NOMO-1 treated with dmso at 0.1 percent for 144 hours (cell line): ENCODE measurements around the gene TAF1C.

Source experiments
- DNase-seq: peaks from one replicate; lab custom pipeline; 2025; ENCODE audit not compliant: unreplicated experiment; lab: John Stamatoyannopoulos, UW

TAF1C gene

GRCh38 chr16:84184775-84185174 lies 2.1 kb downstream of the TAF1C start:
- no peak for DNase-seq

GRCh38 chr16:84183911-84184591 lies 2.8 kb downstream of the TAF1C start:
- no peak for DNase-seq

GRCh38 chr16:84183572-84183875 lies 3.3 kb downstream of the TAF1C start:
- DNase-seq = no peak

- DNase-seq = no peak
Observed at GRCh38 chr16:84182680-84183571, 3.9 kb downstream of the TAF1C start.

- DNase-seq = no peak
Observed at GRCh38 chr16:84182104-84182503, 4.8 kb downstream of the TAF1C start.

- DNase-seq = no peak
Observed at GRCh38 chr16:84181144-84181915, 5.5 kb downstream of the TAF1C start.

GRCh38 chr16:84180519-84181140 lies 6.2 kb downstream of the TAF1C start:
- no peak for DNase-seq

- no peak for DNase-seq
Observed at GRCh38 chr16:84179612-84180320, 7.1 kb downstream of the TAF1C start.

GRCh38 chr16:84178892-84179611 lies 7.8 kb downstream of the TAF1C start:
- DNase-seq = no peak

GRCh38 chr16:84178146-84178765 lies 8.6 kb downstream of the TAF1C start:
- no peak for DNase-seq

GRCh38 chr16:84177741-84178073 lies 9.2 kb downstream of the TAF1C start:
- no peak for DNase-seq

- DNase-seq = no peak
Observed at GRCh38 chr16:84176192-84177053, 10.4 kb downstream of the TAF1C start.

- peak; percentile 63 for DNase-seq
Observed at GRCh38 chr16:84175350-84176081, 11.3 kb downstream of the TAF1C start.

GRCh38 chr16:84174396-84174795 lies 12.5 kb downstream of the TAF1C start:
- no peak for DNase-seq

GRCh38 chr16:84169765-84170310 lies 17.0 kb downstream of the TAF1C start:
- no peak for DNase-seq

GRCh38 chr16:84166796-84167695 lies 19.8 kb downstream of the TAF1C start:
- DNase-seq = no peak

- DNase-seq = no peak
Observed at GRCh38 chr16:84165746-84166145, 21.1 kb downstream of the TAF1C start.
